ACHN (cell line): Measurements from ENCODE around the gene SLC29A3.
A peak's percentile ranks its signal among the peaks of the same experiment; 100 is the strongest.

Source experiments
- DNase-seq: peaks from one replicate; pipeline ENCODE4 v3.0.0-alpha.2; 2015
- in situ Hi-C: cut with HindIII; loops from 2 replicates; pipeline ENCODE4 v1.10.0; 2017; ENCODE audit warnings: low sequenced_read_pairs, low pct_ligation_motif_present, low pct_unique_long_range_greater_than_20kb

The SLC29A3 gene

DNA sequence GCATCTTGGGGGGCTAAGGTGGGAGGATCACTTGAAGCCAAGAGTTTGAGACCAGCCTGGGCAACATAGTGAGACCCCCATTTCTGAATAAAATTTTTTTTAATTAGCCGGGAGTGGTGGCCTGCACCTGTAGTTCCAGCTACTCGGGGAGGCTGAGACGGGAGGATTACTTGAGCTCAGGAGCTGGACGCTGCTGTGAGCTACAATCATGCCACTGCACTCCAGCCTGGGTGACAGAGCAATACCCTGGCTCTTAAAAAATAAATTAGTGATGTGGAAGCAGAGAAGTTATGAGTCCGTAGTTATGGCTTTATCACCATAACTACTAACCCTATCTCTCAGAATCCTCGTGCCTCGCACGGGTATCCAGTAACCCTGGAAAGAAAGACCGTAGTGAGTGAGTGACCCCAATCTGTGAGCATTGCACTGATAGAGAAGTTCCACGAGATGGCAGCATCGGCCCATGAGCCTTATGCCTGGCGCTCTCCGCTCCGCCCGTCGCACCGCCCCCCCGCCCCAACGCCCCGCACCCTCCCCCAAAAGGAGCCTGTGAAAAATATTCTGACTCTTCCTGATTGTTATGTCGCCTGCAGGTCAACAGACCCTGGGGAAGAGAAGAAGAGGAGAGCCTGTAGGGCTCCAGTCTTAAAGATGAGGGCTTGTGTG lies 4.9 kb upstream of the SLC29A3 start:
- in situ Hi-C loops, result no loop called here

DNA sequence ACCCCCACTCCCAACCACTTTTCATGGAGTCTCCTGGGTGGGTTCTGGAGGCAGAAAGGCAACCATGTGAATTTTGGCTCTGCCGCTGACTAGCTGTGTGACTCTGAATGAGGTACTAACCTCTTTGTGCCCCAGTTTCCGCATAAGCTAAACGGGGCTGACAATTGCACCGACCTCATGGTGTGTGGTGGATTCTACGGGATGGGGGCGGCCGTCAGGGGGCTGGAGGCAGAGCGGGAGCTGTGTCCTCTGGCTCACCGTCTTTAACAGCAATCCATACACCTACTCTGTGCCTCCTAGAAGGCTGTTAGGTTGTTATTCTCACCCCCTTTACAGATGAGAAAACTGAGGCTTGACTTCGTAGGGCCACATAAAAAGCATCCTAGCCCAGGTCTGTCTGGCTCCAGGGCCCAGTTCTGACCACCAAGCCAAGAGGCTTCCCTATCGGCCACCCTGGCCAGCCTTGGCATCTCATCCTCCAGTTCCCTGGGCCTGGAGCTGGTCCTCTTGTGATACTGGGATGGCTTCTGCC lies 4.3 kb upstream of the SLC29A3 start:
- DNase-seq, result no peak
- in situ Hi-C loops, result no loop called here

More for the DNA sequence above, 4.9 kb upstream of the SLC29A3 start:
- DNase-seq, result peak; percentile 49

DNA sequence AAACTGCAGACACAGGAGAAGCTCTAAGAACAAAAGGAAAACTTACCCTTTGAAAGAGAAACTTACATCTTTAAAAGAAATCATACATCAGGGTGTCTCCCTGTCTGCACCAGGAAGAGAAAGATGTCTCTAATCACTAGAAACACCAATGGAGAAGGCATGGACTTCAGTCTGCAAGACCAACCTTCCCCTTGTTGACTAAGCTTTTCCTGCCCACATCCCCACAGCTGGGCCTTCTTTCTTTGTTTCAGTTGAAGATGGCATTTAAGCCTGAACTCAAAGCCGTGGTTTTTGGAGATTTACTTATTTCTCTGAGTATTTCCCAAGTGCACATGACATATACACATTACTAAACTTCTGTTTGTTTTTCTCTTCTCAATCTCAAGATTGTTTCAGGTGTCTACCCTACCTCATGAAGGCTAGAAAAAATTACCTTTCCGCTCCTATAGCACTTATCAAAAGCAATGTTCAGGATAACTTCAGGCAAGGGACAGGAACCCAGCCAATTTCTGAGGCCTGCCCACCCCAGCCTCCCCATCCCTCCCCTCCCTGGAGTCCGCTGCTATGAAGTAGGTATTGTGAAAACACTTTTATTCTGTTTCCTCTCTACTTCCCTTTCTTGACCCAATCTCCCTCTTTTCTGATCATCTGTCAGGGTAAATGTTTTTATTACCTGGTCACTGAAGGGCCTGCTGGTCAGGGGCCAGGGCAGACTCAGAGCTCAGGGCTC lies 2.8 kb upstream of the SLC29A3 start:
- no peak for DNase-seq
- in situ Hi-C loops, result no loop called here

DNA sequence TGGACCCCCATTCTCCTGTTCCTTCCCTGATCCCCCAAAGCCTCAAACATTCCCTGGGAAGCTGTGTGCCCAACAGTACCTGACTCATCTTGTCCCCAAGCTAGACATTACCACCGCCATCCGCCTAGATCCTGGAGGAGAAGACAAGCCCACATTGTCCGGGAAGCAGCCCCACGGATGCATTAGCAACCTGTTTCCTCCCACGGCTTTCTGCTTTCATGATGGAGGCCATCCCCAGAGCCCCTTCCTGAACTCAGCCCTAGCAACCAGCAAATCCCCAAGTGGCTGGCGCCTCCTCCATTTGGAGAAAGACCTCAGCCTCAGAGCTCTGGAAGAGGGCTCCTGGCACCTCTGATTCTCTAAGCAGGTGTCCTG lies 2.3 kb upstream of the SLC29A3 start:
- no peak for DNase-seq
- in situ Hi-C loops, result no loop called here

DNA sequence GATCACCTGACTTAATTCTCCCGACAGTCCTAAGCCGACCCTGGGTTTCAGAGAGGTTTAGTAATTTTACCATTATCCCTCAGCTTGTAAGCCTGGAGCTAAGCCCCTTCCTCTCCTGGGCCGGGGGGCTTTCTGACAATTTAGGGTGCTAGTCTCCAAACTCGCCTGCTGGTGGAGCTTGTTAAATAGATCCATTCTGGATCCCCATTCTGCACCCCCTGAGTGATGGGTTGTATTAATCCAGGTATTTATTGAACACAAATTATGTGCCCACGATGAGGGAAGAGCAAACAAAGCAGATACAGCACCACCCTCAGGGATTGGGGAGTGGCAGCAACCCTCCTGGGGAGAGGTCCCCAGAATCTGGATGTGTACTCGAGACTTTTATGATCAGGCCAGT lies 1.3 kb upstream of the SLC29A3 start:
- in situ Hi-C loops, result no loop called here
- no peak for DNase-seq

DNA sequence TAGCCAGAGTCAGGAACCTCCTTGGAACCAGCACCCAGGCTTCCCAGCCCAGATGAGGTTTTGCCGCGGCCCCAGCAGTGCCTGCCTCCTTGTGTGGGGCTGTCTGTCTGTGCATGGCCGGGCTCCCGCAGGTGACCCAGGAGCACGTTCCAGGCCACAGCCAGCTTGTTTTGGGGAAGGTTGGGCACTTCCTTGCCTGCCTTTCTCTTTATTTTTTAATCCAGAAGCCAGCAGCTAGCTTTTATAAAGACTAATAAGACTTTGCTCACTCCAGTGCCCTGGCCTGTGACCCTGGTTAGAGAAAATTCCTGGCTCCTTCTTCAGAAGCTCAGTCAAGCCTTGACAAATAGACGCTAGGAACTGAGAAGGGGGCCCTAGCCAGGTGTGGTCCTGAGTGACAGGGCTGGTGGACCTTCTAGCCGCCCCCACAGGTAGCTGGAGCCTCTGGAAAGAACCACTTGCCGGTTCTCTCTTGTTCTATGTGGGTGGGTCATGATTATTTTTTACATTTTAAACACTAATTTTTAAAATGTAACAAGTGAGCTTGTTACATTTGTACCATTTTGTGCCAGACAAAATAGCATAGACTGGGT lies 837 bp downstream of the SLC29A3 start:
- no peak for DNase-seq
- in situ Hi-C loops, result no loop called here

DNA sequence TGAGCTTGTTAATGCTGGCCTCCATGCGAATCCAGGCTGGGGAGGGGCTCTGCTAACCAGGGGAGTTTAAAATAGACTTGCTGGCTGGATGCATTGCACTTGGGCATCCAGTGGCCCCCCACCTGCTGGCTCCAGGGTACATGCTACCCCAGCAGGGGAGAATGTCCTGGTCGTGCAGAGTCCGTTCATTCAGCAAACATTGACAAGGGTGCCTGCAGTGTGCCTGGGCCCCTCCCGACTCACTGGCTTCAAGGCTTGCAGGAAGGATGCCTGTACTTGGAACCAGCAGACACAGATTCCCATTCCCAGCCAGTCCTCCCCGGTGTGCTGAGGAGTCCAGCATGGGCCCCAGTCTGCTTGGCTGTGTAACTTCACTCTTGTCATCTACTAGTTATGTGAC lies 1.5 kb downstream of the SLC29A3 start:
- no peak for DNase-seq
- in situ Hi-C loops, result no loop called here

DNA sequence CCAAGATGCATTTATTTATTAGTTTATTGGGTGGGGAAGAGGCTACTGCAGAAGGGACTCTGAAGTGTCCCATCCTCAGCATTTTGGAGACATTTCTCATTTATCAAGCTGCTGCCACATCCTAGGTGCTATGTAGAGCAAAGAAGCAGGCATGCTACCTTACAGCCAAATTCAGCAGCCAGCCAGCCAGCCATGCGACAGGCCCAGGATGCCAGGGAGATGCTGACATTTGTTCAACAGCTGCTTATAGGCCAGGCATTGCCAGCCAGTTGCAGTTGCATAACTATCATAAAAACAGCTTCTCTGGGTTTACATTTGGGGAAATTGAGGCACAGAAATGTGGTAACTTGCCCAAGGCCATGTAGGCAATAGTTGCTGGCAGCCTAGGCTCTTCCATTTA lies 2.3 kb downstream of the SLC29A3 start:
- in situ Hi-C loops, result no loop called here
- DNase-seq, result no peak

DNA sequence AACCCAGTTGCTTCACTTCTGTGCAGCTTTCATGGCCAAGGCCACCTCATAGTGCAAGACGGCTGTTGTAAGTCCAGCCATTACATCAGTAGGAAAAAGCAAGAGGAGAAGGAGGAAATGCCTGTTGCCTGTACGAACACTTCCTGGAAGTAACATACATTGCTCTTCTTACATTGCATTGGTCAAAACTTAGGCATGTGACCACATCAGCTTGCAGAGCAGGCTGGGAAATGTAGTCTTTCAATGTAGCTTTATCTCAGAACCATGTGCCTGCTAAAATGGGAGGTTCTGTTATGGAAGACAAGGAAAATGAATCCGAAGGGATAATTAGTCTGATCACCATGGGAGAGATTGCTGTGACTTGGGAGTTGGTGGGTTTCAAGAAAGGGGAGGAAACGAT lies 4.3 kb downstream of the SLC29A3 start:
- DNase-seq, result peak; percentile 24
- in situ Hi-C loops, result no loop called here

DNA sequence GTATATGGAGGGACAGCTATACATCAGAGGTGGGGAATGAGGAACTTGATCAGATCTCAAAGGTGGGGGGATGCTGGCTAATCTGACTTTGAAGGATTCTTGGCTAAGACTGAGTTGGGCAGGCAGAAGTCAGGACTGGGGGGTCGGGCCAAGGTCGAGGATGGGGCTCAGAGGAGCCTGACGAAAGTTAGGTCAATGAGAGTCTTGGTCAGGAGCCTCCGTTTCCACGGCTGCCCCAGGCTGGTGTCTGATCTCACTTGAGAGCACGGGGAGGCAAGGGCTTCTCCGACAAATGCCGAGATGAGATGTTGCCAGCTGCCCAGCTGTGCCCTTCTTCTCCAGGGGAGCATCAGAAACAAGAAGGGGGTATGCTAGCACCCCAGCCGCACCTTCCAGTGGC lies 5.7 kb downstream of the SLC29A3 start:
- DNase-seq, result no peak
- in situ Hi-C loops, result no loop called here

DNA sequence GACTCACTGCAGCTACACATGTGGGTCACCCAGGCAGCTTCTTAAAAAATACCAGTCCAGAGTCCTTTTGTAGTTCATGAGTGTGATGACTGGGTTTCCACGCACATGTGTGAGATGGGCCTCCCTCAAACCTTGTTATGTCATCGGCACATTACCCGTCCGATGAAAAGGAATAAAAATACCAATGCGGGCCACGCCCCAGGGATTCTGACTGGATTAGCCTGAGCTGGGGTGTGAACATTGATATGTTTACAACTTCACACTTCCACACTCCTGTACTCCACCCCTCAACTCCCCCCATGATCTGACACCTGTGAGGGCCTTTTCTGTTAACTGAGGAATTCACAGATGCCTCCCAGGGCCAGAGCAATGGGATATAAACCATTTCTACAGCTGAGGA lies 6.2 kb downstream of the SLC29A3 start:
- in situ Hi-C loops, result no loop called here

DNA sequence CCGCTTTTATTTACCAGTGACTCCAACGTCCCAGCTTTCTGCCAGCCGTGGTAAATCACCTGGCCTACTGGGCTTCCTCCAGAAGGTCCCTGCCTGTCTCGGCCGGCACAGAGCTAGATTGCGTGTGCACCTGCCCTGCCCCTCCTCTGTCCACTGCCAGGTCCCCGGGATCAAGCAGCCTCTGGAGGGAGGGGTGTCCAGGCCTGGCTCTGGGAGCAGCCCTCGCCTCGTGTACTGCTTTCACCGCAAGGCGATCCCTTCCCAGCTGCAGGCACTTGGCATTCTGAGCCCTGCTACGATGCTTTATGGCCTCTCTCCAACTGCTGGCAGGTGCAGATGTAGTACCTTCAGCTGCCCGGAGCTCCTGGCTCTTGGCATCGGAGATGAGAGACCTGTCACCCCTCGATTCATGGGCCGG lies 7.4 kb downstream of the SLC29A3 start:
- no peak for DNase-seq
- in situ Hi-C loops, result no loop called here

More for the DNA sequence above, 6.2 kb downstream of the SLC29A3 start:
- no peak for DNase-seq

DNA sequence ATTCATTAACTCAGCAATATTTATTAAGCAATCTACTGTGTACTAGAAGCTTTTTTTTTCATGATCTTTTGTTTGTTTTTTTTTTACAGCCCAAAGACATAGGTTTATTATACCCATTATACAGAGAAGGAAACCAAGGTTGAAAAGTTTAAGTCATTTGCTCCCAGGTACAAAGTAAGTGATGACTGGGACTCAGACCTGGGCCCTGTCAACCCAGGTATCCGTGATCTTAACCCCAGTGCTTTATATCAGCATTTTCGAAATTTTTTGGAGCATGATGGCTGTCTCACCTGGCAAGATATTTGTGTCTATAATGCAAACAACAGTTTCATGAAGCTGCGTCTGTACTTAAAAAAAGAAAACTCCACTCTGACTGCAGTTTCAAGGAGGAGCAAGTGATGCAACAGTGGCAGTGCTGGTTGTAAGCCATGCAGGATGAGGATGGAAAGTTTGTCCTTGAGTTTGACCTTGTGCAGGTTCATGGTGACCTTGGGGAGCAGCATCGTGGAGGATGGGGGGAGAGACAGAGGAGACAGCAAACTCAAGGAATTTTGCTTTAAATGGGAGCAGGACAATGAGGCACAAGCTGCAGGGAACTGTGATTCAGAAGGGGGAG lies 11.8 kb downstream of the SLC29A3 start:
- no peak for DNase-seq
- in situ Hi-C loops, result no loop called here

DNA sequence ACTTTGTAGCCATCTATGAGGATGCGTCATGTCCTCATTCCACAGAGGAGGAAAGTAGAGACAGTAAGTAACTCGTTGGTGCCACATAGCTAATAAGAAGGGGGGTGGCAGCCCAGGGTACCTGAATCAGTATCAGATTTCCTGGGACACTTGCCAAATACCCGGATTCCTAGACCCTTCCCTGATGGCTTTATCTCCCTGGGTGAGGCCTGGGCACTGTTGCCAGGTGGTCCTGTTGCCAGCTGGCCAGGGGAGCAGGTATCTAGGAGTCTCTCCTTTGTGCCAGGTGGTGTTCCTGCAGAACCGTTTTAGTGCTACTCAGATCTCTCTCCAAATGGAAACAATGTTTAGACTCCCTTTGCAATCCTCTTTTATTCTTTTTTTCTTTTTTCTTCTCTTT lies 12.7 kb downstream of the SLC29A3 start:
- in situ Hi-C loops, result no loop called here
- no peak for DNase-seq

DNA sequence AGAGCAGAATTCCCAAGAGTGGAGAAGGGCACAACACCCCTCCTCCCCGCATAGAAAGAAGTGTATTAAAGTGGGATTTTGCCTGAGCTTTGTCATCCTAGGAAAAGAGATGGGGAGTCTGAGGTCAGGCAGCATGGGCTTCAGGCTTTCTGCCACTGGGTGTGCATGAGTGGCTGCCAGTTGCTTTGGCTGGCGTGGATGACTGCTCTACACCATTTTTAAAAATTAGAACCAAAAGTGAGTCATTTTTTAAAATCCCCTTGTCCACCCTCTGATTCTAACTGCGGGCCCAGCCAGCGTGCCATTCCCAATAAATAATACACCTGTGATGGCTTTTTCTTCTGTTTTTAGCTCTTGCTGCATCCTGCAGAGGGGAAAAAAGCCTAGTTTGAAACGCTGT lies 13.4 kb downstream of the SLC29A3 start:
- in situ Hi-C loops, result no loop called here
- no peak for DNase-seq

DNA sequence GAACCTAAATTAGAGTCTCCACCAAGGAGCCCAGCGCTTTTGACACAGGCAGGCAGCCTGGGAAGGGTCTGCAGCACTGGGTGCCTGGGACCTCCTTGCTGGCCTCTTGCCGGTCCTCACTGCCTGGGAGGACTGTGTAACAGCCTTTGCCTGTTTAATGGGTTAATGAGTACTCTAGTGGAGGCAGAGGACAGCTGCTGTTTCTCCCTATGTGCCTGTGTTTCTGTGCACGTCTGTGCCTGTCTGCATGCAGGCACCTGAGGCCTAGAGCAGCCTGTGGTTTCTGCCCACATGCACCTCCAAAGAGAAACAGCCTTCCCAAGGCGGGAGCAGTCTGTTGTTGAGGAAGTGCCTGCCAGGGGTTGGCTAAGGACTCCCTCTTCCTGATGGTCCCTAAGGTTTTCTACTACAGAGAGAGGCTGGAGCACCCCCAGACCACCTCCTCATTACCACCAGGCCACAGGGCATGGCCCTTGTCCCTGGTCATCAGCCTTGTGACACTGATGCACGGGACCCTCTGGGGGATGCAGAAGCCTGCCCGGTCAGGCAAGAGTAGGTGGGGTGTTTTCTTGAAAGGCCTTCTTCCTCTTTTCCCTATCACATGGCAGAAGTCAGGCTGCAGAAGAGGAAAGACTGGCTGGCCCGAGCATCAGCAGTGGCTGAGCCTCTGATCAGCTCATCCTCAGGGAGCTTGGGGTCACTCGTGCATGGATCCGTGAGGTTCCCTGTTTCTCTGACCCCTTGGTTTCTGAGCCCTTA lies 14.2 kb downstream of the SLC29A3 start:
- in situ Hi-C loops, result no loop called here
- no peak for DNase-seq

DNA sequence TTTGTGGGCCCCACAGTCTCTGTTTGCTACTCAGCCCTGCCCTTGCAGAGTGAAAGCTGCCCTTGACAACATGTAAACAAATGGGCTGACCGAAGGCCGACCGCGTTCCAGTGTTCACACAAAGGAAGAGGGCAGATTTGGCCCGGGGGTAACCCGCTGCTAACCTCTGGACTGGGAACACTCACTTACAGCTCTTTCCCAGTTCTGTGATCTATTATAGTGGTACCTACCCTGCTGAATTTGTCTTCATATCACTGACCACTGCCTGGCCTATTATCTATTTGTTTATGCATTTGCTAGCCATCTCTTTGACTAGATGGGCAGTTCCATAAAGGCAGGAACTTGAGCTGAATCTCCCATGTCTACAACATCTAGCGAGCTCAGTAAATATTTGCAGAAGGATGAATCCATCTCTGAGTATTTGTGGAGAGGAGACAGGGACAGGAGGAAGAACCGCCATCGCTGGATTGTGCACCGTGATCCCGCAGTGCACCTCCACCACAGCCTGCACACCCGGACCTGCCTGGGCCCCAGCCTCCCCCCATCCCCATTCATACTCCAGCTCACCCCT lies 15.2 kb downstream of the SLC29A3 start:
- in situ Hi-C loops, result no loop called here
- no peak for DNase-seq

DNA sequence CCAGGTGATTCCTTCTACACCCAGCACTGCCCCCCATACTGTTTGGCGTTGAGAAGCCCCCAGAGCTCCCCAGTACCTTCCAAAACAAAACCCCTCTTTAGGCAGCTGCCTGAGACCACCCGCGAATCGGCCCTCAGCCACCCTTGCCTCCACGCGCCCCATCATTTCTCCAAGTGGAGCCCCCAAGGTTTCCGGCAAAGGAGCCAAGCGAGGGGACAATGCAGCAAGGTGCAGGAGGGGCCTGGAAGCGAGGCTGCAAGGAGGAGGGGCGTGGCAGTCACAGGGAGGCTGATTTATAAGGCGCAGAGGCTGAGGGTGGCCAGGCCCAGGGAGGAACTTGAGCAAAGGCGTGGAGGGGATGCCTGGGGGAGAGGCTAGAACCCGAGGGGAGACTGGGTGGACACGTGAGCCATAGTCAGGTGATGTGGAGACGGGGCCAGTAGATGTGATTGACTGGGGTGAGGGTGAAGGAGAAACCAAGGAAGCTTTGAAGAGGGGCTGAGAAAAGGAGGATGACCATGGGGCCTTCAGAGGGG lies 16.2 kb downstream of the SLC29A3 start:
- DNase-seq, result no peak
- in situ Hi-C loops, result no loop called here
